HCT116 (cell line): ENCODE measurements around the gene HIF1A. TPM values are rescaled to one million over a fixed set of nuclear protein-coding genes. Genes with fewer than 3 reads are reported as not detected.

ENCODE experiments used
- total RNA-seq: library from RNA; stranded (reverse); gene quantifications from one replicate; pipeline ENCODE4 v1.2.1, GENCODE V29; 2021; ENCODE audit not compliant: unreplicated experiment

The HIF1A gene
- total RNA-seq, 1 experiment from 2014 or later = 113 TPM

Other genes with a start within 250 kb of the HIF1A start
- 8.2 TPM for gene SNAPC1, start 66.9 kb downstream of the HIF1A start, total RNA-seq
- not detected for gene SYT16, start 117.2 kb downstream of the HIF1A start, total RNA-seq